ENCODE data around the gene OCA2. TPM values are rescaled to one million over a fixed set of nuclear protein-coding genes. Genes with fewer than 3 reads are reported as not detected.

The OCA2 gene
- polyA plus RNA-seq, 3 donors: not detected

GRCh38 chr15:27833974-27834373 lies 265.1 kb downstream of the OCA2 start:
- Histone ChIP-seq H3K79me2 (ENCODE audit: insufficient read depth, low read length) (no peaks in the 10 kb centered on the region), H3K4me1 (ENCODE audit: control insufficient read depth in 1 of 2, insufficient read depth in 2 of 2, low read length in 2 of 2) (no peaks in the 10 kb centered on the region), H3K27ac (ENCODE audit: low read depth in 1 of 2, low read length in 2 of 2) (no peak overlapping the region), H3K9ac (ENCODE audit: insufficient read depth, low read length, poor library complexity, severe bottlenecking) (no peak overlapping the region), H3K9me3 (replicated peaks in 1 of 2; ENCODE audit: control insufficient read depth in 1 of 2, insufficient read depth in 1 of 2, low read length in 2 of 2) (peaks cover 8 to 26% of the 10 kb centered on the region in 2 donors), H2AFZ (ENCODE audit: insufficient read depth, low read depth, low read length, poor library complexity, severe bottlenecking) (no peak overlapping the region), H3K4me2 (replicated peaks; ENCODE audit: extremely low read depth, low read length, poor library complexity, severe bottlenecking) (no peak overlapping the region), H3K36me3 (replicated peaks in 1 of 2; ENCODE audit: control insufficient read depth in 1 of 2, insufficient read depth in 2 of 2, low read length in 2 of 2) (no peaks in the 10 kb centered on the region), H3K4me3 (replicated peaks in 1 of 3; ENCODE audit: low read depth in 2 of 3, low read length in 3 of 3) (no peak overlapping the region), H4K20me1 (ENCODE audit: insufficient read depth, low read length) (no peaks in the 10 kb centered on the region), H3K27me3 (ENCODE audit: control insufficient read depth in 2 of 2, insufficient read depth in 2 of 2, low read length in 2 of 2) (no peaks in the 10 kb centered on the region)
- no peak overlapping the region for H3K4me3 Mint-ChIP-seq
- intact Hi-C loops (cut with micrococcal nuclease): no loop called here
- H3K27me3 Mint-ChIP-seq (ENCODE audit: low read depth in 3 of 3): peaks cover 0 to 6% (median 3%) of the 10 kb centered on the region in 3 donors
- no peak for TF ChIP-seq CTCF (IDR thresholded peaks at IDR 0.05)
- peaks cover 0 to 34% (median 9%) of the 10 kb centered on the region in 7 donors for H3K9me3 Mint-ChIP-seq
- 100% methylated on average over 1 of the region's 2 CpGs for WGBS (ENCODE audit: insufficient coverage)
- no peaks in the 10 kb centered on the region for H3K4me1 Mint-ChIP-seq
- DNase-seq: no peak
- H3K27ac Mint-ChIP-seq: no peak overlapping the region
- no peaks in the 10 kb centered on the region for H3K36me3 Mint-ChIP-seq

GRCh38 chr15:27833178-27833577 lies 265.9 kb downstream of the OCA2 start:
- intact Hi-C loops (cut with micrococcal nuclease): no loop called here
- H3K4me3 ChIP-seq (replicated peaks in 1 of 3; ENCODE audit: low read depth in 2 of 3, low read length in 3 of 3): no peak overlapping the region
- H3K9ac ChIP-seq (ENCODE audit: insufficient read depth, low read length, poor library complexity, severe bottlenecking): no peak overlapping the region
- Mint-ChIP-seq H3K4me1 (no peaks in the 10 kb centered on the region), H3K9me3 (peaks cover 0 to 37% (median 9%) of the 10 kb centered on the region in 7 donors), H3K27me3 (ENCODE audit: low read depth in 3 of 3) (peaks cover 0 to 6% (median 3%) of the 10 kb centered on the region in 3 donors), H3K4me3 (no peak overlapping the region), H3K27ac (no peak overlapping the region), H3K36me3 (no peaks in the 10 kb centered on the region)
- H3K4me1 ChIP-seq (ENCODE audit: control insufficient read depth in 1 of 2, insufficient read depth in 2 of 2, low read length in 2 of 2): no peaks in the 10 kb centered on the region
- no peak overlapping the region for H3K27ac ChIP-seq (ENCODE audit: low read depth in 1 of 2, low read length in 2 of 2)
- WGBS (ENCODE audit: insufficient coverage): no CpG with 5 or more reads among the region's 4 CpGs
- no peaks in the 10 kb centered on the region for H4K20me1 ChIP-seq (ENCODE audit: insufficient read depth, low read length)
- DNase-seq: no peak
- H3K27me3 ChIP-seq (ENCODE audit: control insufficient read depth in 2 of 2, insufficient read depth in 2 of 2, low read length in 2 of 2): no peaks in the 10 kb centered on the region
- no peaks in the 10 kb centered on the region for H3K36me3 ChIP-seq (replicated peaks in 1 of 2; ENCODE audit: control insufficient read depth in 1 of 2, insufficient read depth in 2 of 2, low read length in 2 of 2)
- no peak overlapping the region for H2AFZ ChIP-seq (ENCODE audit: insufficient read depth, low read depth, low read length, poor library complexity, severe bottlenecking)
- H3K9me3 ChIP-seq (replicated peaks in 1 of 2; ENCODE audit: control insufficient read depth in 1 of 2, insufficient read depth in 1 of 2, low read length in 2 of 2): peaks cover 14 to 26% of the 10 kb centered on the region in 2 donors
- H3K79me2 ChIP-seq (ENCODE audit: insufficient read depth, low read length): no peaks in the 10 kb centered on the region
- H3K4me2 ChIP-seq (replicated peaks; ENCODE audit: extremely low read depth, low read length, poor library complexity, severe bottlenecking): no peak overlapping the region
- TF ChIP-seq CTCF (IDR thresholded peaks at IDR 0.05): no peak
